GM19372 (cell line): ENCODE results near the gene CCL23.
"Not testable (repeated sequence)": the region's sequence is repeated elsewhere in the genome, so short reads cannot be mapped to it uniquely, and the experiment has no call there.

Experiments
- ATAC-seq: cut with Tn5 transposase; IDR thresholded peaks from one replicate; pipeline ENCODE4 v1.9.1; 2021; ENCODE audit warnings: mild to moderate bottlenecking, low read depth, moderate library complexity; ENCODE audit not compliant: unreplicated experiment

Gene CCL23

DNA sequence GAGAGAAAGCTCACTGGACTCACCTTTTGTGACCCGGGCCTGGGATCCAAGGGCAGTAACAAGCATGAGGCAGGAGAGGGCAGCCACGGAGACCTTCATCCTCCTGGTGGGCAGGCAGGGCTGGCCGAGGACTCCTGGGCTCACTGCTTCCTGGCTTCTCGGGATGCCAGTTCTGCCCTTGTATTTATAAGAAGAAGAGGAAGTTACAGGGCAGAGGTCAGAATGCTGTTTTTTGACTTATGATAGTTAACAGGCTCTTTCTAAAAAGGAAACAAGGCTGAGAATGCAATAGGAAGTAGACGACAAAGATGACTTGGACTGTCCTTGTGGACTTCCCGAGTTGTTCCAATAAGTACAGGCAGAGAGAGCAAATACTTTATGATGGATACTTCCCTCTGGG is at the start of gene CCL23:
Gene CCL23, minus strand, starts transcription at position 174 of the 400 bp plus-strand sequence. Its CDS starts 75 bp downstream, at position 99.
- ATAC-seq, result no peak

GRCh38 chr17:36066365-36066985 is 48.7 kb upstream of the CCL23 start:
- no peak for ATAC-seq

GRCh38 chr17:36063786-36064541 is 46.2 kb upstream of the CCL23 start, which contains the start of gene CCL18:
TSS of gene CCL18 (plus strand) at chr17:36064272. CDS start at chr17:36064343, 71 bp downstream.
- no peak for ATAC-seq

DNA sequence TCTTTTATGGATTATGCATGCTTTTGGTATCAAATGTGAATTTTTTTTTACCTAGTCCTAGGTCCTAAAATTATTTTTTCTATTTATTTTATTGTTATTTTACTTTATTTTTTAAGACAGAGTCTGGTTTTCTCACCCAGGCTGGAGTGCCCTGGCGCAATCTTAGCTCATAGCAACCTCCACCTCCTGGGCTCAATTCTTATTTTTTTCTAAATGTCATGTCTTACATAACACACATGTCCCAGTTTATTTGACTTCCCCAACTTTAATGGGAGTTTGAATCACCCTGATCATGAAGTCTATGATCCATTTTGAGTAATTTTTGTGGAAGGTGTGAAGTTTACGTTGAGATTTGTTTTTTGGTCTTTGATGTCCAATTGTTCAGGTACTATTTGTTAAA is 43.0 kb upstream of the CCL23 start:
- no peak for ATAC-seq

GRCh38 chr17:36059406-36059805 is 41.6 kb upstream of the CCL23 start:
- ATAC-seq, result no peak

DNA sequence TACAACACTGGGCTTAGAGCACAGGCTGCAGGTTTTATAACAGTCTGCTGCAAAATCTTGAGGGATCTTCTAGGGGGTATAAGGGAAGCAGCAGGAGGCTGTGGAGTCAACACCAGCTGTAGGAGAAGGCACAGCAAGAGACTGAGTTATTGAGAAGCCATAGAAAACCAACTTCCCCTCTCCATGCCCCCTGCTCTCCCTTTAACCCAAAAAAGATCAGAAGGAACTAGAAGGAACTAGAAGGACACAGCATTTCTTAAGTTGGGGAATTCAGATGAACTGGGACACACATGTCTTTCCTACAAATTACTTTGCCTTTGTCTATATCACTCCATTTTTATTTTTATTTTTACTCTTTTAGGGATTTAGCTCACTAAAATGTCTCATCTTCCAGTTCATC is 40.1 kb upstream of the CCL23 start:
- ATAC-seq, result no peak

DNA sequence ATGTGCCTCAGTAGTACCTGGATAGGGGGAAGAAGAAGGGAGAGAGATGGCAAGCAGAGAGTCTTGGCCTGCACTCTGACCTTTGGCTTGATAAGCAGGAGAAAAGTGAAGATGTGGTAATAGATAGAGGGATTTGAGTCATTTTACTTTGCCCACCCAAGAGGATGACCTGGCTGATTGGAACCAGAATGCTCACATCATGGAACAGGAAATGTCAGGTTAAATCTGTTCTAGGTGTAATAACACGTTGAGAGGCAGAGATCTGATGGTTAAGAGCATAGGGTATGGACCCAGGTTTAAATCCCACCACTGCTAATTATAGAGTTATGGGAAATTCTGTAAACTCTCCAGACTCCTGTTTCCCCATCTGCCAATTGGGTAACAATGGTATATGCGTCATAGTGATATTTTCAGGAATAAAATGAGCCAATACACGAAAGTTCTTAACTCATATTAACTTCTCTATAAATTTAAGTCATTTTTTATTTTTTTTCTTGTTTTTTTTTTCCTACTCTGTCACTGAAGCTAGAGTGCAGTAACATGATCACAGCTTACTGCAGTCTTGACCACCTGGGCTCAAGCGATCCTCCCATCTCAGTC is 38.2 kb upstream of the CCL23 start:
- no peak for ATAC-seq

DNA sequence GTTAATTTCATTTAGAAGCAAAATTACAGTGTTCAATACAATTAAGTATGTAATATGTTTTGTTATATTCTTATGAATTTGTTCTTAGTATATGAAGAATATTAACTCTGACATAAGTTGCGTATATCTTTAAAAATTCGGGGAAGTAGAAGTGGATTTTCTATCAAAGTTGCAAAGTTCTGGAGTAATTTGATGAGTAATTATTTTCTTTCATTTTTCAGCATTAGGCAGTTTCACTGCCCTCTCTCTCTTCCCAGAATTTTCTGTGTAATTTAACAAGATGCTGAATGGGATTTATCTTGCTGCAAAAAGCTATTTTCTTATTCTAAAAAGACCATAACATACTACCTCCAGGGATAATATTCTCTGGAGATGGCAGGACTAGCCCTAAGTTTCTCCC is 37.4 kb upstream of the CCL23 start:
- ATAC-seq, result no peak

DNA sequence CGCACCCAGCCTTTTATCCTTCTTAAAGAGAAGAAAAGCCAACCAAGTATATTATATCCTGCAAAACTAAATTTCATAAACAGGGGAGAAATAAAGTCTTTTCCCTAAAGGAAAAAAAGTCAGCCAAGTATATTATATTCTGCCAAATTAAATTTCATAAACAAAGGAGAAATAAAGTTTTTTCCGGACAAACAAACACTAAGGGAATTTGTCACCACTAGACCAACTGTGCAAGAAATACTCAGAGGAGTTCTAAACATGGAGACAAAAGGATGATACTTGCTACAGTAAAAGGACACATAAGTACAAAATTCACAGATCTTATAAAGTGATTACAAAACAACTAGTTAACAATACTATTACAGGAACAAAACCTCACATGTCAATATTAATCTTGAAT is 31.9 kb upstream of the CCL23 start:
- ATAC-seq, result no peak

GRCh38 chr17:36048066-36048465 is 30.3 kb upstream of the CCL23 start:
- no peak for ATAC-seq

DNA sequence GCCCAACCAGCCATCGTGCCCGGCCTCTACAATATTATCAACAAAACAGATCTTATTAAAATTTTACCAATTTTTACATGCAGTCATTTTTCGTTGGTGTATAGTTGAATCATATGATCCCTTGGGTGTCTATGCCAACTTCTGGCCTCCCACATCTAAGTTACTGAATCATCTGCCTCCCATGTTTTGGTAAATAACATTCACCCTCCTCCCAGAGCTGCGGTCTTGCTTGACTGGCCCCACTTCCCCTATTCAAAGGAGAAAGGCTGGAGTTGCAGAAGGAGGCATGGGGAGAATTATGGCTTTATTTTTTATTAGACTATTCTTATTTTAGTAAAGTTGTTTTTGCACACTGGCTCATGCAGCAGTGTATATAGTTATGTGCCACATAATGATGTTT is 18.5 kb upstream of the CCL23 start:
- ATAC-seq, result no peak

- no peak for ATAC-seq
These were observed 16.4 kb upstream of the CCL23 start for GRCh38 chr17:36034127-36034526.

DNA sequence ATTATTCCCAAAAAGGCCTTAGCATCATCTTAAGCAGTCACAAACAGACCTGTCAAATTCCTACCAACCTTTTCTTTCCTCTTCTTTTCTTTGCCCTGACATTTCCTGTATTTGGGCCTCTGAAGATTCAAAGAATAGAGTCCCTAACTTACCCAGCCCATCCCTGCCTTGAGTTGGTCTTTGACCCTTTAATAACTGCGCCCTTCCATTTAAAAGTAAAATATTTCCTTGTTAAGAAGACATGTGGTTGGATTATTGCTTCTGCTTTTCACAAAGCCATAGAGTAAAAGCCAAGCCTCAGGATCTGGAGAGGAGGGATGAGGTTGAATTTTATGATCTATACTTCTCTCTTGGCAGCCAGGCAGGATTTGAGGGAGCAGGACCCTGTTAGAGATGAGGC is 13.2 kb upstream of the CCL23 start:
- ATAC-seq, result no peak

GRCh38 chr17:36027761-36028160 is 10.0 kb upstream of the CCL23 start:
- ATAC-seq, result no peak

DNA sequence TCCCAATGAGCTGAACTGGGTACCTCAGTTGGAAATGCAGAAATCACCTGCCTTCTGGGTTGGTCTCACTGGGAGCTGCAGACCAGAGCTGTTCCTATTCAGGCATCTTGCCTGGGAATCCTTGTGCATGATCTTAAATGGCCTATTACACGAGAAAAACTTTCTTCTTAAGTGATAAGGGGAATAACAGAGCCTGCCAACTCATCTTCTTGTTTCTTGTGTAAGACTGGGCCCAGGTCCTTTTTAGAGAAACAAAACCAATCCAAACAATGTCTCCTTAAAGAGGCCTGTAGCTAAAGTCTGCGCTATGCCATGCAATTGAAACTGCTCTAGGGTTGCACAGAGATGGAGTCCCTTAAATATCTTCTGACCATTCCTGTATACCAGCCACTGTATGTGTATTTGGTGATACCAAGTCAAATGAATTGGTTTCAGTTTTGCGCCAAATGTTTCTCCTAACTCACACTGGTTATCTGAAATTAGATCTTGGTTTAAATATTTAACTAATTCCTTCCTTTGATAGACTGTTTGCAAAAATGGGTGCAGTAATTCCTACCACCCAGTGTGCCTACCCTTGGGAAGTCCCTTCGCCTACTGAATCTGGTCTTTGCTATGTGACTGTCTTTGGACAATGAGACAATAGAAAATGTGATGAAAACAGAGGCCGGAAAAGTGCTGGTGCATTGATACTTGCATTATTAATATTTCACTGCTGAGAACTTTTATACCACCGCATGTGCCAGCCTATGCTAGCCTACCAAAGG is 6.5 kb upstream of the CCL23 start:
- no peak for ATAC-seq

- no peak for ATAC-seq
These were observed 1.7 kb upstream of the CCL23 start for GRCh38 chr17:36019423-36019822.

- no peak for ATAC-seq
These were observed 1.2 kb downstream of the CCL23 start for GRCh38 chr17:36016555-36016954.

DNA sequence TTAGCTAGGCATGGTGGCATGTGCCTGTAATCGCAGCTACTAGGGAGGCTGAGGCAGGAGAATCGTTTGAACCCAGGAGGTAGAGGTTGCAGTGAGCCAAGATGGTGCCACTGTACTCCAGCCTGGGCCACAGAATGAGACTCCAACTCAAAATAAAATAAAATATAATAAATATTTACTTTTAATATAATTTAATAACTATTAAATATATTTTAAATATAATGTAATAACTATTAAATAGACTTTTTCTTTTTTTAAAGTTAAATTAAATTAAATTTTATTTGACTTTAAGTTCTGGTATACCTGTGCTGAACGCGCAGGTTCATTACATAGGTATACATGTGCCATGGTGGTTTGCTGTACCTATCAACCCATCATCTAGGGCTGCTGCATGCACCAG is 1.9 kb downstream of the CCL23 start:
- ATAC-seq, result not testable (repeated sequence)

DNA sequence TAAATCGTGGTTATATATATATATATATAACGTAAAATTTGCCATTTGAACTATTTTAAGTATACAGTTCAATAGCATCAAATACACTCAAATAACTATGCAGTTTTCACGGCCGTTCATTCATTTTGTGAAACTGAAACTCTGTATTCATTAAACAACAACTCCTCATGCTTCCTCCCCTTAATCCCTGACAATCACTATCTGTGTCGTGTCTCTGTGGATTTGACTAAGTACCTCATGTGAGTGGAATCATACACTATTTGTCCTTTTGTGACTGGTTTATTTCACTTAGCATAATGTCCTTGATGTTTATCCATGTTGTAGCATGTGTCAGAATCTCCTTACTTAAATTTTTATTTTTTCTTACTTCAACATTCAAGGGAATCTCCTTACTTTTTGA is 2.8 kb downstream of the CCL23 start:
- no peak for ATAC-seq

GRCh38 chr17:36011201-36011600 is 6.6 kb downstream of the CCL23 start:
- no peak for ATAC-seq
